DOHH2 (cell line): ENCODE data around the gene CNTN5.

Experiments used
- H3F3A ChIP-seq: fragments of 200-600 bp; sonication (generic), shearing (Covaris generic); 2 replicates; pipeline ENCODE4 v1.6.0; 2016; ENCODE audit warnings: antibody characterized with exemption, mild to moderate bottlenecking; ENCODE audit not compliant: control insufficient read depth, insufficient read depth
- H3K27ac ChIP-seq: fragments of 200-600 bp; sonication (generic); 2 replicates; pipeline ENCODE4 v1.5.1; 2014; ENCODE audit warnings: low read depth, mild to moderate bottlenecking, low read length, moderate library complexity
- H3K27me3 ChIP-seq: fragments of 200-600 bp; sonication (generic); 2 replicates; pipeline ENCODE4 v1.6.1; 2014; ENCODE audit warnings: mild to moderate bottlenecking, low read length, mixed read lengths; ENCODE audit not compliant: control insufficient read depth
- H3K36me3 ChIP-seq: fragments of 200-600 bp; sonication (generic); 2 replicates; pipeline ENCODE4 v1.6.1; 2014; ENCODE audit warnings: mild to moderate bottlenecking, low read length, moderate library complexity, mixed read lengths; ENCODE audit not compliant: control insufficient read depth
- H3K4me1 ChIP-seq: fragments of 200-600 bp; sonication (generic); 2 replicates; pipeline ENCODE4 v1.6.1; 2014; ENCODE audit warnings: mild to moderate bottlenecking, low read length, mixed read lengths; ENCODE audit not compliant: control insufficient read depth
- H3K4me2 ChIP-seq: fragments of 200-600 bp; sonication (generic); 2 replicates; pipeline ENCODE4 v1.6.0; 2014; ENCODE audit warnings: mild to moderate bottlenecking, low read length, moderate library complexity
- H3K4me3 ChIP-seq: fragments of 200-600 bp; sonication (generic); 2 replicates; pipeline ENCODE4 v1.5.1; 2014; ENCODE audit warnings: mild to moderate bottlenecking, low read length, mixed read lengths
- H3K79me2 ChIP-seq: fragments of 200-600 bp; sonication (generic); 2 replicates; pipeline ENCODE4 v1.6.1; 2014; ENCODE audit warnings: mild to moderate bottlenecking, low read length, mixed read lengths; ENCODE audit not compliant: control insufficient read depth
- H3K9me2 ChIP-seq: fragments of 200-600 bp; sonication (generic); replicated peaks from 2 replicates; pipeline ENCODE4 v1.6.1; 2014; ENCODE audit warnings: mild to moderate bottlenecking, low read length, mixed read lengths; ENCODE audit not compliant: control insufficient read depth
- H3K9me3 ChIP-seq: fragments of 200-600 bp; sonication (generic); 2 replicates; pipeline ENCODE4 v1.6.1; 2014; ENCODE audit warnings: antibody characterized with exemption, low read length, mixed read lengths; ENCODE audit not compliant: control insufficient read depth, insufficient read depth
- H4K20me1 ChIP-seq: fragments of 200-600 bp; sonication (generic); 2 replicates; pipeline ENCODE4 v1.6.0; 2014; ENCODE audit warnings: low read depth, mild to moderate bottlenecking, antibody characterized with exemption, low read length, moderate library complexity; ENCODE audit not compliant: control insufficient read depth, insufficient read depth
- EZH2phosphoT487 ChIP-seq: fragments of 200-600 bp; sonication (generic); IDR thresholded peaks from 2 replicates; pipeline ENCODE4 v1.6.1; 2017; ENCODE audit warnings: borderline replicate concordance, mild to moderate bottlenecking, antibody characterized with exemption, low read length, moderate library complexity, mixed read lengths
- TF ChIP-seq, protein P1 (sequence below): fragments of 200-600 bp; sonication (generic); IDR thresholded peaks from one replicate; pipeline ENCODE4 v1.5.1; 2014; ENCODE audit warnings: antibody characterized with exemption, mild to moderate bottlenecking, low read depth, low read length; ENCODE audit not compliant: poor library complexity, severe bottlenecking

The CNTN5 gene

GRCh38 chr11:100297516-100297915, 1276.8 kb downstream of the CNTN5 start:
- no peaks in the 10 kb centered on the region for H3K36me3 ChIP-seq
- H3K4me3 ChIP-seq, result no peak overlapping the region
- no peaks in the 10 kb centered on the region for H3K4me1 ChIP-seq
- H3K79me2 ChIP-seq, result no peaks in the 10 kb centered on the region
- H3K9me2 ChIP-seq, result no peaks in the 10 kb centered on the region
- no peaks in the 10 kb centered on the region for H3K27me3 ChIP-seq
- H3F3A ChIP-seq, result no peaks in the 10 kb centered on the region
- H3K27ac ChIP-seq, result no peak overlapping the region
- no peaks in the 10 kb centered on the region for H3K9me3 ChIP-seq
- no peak overlapping the region for H3K4me2 ChIP-seq
- TF ChIP-seq EZH2phosphoT487, result no peak
- TF ChIP-seq, protein P1, sequence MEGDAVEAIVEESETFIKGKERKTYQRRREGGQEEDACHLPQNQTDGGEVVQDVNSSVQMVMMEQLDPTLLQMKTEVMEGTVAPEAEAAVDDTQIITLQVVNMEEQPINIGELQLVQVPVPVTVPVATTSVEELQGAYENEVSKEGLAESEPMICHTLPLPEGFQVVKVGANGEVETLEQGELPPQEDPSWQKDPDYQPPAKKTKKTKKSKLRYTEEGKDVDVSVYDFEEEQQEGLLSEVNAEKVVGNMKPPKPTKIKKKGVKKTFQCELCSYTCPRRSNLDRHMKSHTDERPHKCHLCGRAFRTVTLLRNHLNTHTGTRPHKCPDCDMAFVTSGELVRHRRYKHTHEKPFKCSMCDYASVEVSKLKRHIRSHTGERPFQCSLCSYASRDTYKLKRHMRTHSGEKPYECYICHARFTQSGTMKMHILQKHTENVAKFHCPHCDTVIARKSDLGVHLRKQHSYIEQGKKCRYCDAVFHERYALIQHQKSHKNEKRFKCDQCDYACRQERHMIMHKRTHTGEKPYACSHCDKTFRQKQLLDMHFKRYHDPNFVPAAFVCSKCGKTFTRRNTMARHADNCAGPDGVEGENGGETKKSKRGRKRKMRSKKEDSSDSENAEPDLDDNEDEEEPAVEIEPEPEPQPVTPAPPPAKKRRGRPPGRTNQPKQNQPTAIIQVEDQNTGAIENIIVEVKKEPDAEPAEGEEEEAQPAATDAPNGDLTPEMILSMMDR, result no peak
- H4K20me1 ChIP-seq, result no peaks in the 10 kb centered on the region

- no peaks in the 10 kb centered on the region for H3K9me2 ChIP-seq
- no peaks in the 10 kb centered on the region for H3K36me3 ChIP-seq
- H3K27me3 ChIP-seq, result no peaks in the 10 kb centered on the region
- H3F3A ChIP-seq, result no peaks in the 10 kb centered on the region
- H3K9me3 ChIP-seq, result no peaks in the 10 kb centered on the region
- no peak for TF ChIP-seq EZH2phosphoT487
- TF ChIP-seq, protein P1, result no peak
- no peak overlapping the region for H3K4me3 ChIP-seq
- no peaks in the 10 kb centered on the region for H3K4me1 ChIP-seq
- no peaks in the 10 kb centered on the region for H3K79me2 ChIP-seq
- no peak overlapping the region for H3K27ac ChIP-seq
- H3K4me2 ChIP-seq, result no peak overlapping the region
- H4K20me1 ChIP-seq, result no peaks in the 10 kb centered on the region
Observed at GRCh38 chr11:100302824-100303223, 1282.1 kb downstream of the CNTN5 start.

DNA sequence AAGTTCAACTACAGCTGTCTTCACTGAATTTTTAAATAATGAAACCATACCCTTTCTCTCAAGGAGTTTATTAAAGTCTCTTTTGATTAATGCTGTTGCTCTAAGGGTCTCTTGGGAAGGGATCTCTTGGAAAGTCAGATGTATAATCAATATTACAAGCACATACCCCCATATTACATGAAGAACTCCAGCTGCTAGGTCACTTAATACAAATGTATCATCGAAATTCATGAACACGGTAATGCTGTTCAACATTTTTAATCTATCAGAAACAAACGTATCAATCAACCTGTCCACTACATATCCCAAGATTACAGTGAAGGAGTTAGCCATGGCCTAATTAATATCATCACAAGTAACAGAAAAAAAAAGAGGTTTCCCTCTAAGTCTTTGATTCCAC, 1283.1 kb downstream of the CNTN5 start:
- no peaks in the 10 kb centered on the region for H4K20me1 ChIP-seq
- H3K9me3 ChIP-seq, result no peaks in the 10 kb centered on the region
- no peaks in the 10 kb centered on the region for H3K27me3 ChIP-seq
- H3F3A ChIP-seq, result no peaks in the 10 kb centered on the region
- no peak overlapping the region for H3K27ac ChIP-seq
- H3K79me2 ChIP-seq, result no peaks in the 10 kb centered on the region
- TF ChIP-seq, protein P1, result no peak
- no peak for TF ChIP-seq EZH2phosphoT487
- H3K36me3 ChIP-seq, result no peaks in the 10 kb centered on the region
- no peak overlapping the region for H3K4me3 ChIP-seq
- no peaks in the 10 kb centered on the region for H3K4me1 ChIP-seq
- no peaks in the 10 kb centered on the region for H3K9me2 ChIP-seq
- H3K4me2 ChIP-seq, result no peak overlapping the region

DNA sequence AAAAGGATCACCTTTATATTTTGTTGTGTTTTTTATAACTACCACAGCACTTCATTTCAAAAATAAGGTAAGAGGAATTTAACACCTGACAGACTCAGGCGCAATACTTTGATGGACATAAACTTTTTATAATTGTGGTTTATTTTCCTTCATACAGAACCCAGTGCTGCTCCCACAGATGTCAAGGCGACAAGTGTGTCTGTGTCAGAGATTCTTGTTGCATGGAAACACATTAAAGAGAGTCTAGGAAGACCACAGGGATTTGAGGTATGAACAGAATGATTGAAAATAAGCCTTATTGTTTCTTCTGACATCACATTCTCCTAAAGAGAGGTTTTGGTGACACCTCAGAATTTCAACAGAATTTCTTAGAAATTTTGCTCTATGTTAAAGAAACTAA, 1287.5 kb downstream of the CNTN5 start:
- no peaks in the 10 kb centered on the region for H3K9me3 ChIP-seq

More for the DNA sequence above, 1287.5 kb downstream of the CNTN5 start:
- Histone ChIP-seq H3K9me2 (no peaks in the 10 kb centered on the region), H3K27me3 (no peaks in the 10 kb centered on the region), H4K20me1 (no peaks in the 10 kb centered on the region), H3K4me1 (no peaks in the 10 kb centered on the region), H3F3A (no peaks in the 10 kb centered on the region), H3K4me2 (no peak overlapping the region), H3K36me3 (no peaks in the 10 kb centered on the region), H3K79me2 (no peaks in the 10 kb centered on the region), H3K4me3 (no peak overlapping the region), H3K27ac (no peak overlapping the region)
- no peak for TF ChIP-seq EZH2phosphoT487
- TF ChIP-seq, protein P1, result no peak
